D721Med (cell line): Measurements from ENCODE around the gene IZUMO1.

Experiments used
- DNase-seq: peaks from one replicate; pipeline ENCODE4 v3.0.0; 2011; ENCODE audit warnings: low spot score; ENCODE audit not compliant: insufficient read length
- FAIRE-seq: peaks from 2 replicates; lab custom pipeline; 2011; peaks lifted over from hg19 to GRCh38; lab: Jason Lieb, UNC
- TF ChIP-seq, protein P1 (sequence below): IDR thresholded peaks from 2 replicates; pipeline ENCODE4 v1.5.1; 2012; ENCODE audit warnings: mild to moderate bottlenecking, control low read depth; ENCODE audit not compliant: insufficient read depth; ENCODE audit errors: missing control alignments

The IZUMO1 gene

DNA sequence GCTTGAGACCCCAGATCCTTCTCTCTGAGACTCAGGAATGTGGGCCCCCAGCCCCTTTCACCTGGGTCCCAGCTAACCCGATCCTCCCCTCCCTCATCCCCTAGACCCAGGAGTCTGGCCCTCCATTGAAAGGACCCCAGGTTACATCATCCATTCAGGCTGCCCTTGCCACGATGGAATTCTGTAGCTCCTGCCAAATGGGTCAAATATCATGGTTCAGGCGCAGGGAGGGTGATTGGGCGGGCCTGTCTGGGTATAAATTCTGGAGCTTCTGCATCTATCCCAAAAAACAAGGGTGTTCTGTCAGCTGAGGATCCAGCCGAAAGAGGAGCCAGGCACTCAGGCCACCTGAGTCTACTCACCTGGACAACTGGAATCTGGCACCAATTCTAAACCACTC lies 9.1 kb upstream of the IZUMO1 start:
- no peak for FAIRE-seq
- TF ChIP-seq, protein P1, sequence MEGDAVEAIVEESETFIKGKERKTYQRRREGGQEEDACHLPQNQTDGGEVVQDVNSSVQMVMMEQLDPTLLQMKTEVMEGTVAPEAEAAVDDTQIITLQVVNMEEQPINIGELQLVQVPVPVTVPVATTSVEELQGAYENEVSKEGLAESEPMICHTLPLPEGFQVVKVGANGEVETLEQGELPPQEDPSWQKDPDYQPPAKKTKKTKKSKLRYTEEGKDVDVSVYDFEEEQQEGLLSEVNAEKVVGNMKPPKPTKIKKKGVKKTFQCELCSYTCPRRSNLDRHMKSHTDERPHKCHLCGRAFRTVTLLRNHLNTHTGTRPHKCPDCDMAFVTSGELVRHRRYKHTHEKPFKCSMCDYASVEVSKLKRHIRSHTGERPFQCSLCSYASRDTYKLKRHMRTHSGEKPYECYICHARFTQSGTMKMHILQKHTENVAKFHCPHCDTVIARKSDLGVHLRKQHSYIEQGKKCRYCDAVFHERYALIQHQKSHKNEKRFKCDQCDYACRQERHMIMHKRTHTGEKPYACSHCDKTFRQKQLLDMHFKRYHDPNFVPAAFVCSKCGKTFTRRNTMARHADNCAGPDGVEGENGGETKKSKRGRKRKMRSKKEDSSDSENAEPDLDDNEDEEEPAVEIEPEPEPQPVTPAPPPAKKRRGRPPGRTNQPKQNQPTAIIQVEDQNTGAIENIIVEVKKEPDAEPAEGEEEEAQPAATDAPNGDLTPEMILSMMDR: no peak

DNA sequence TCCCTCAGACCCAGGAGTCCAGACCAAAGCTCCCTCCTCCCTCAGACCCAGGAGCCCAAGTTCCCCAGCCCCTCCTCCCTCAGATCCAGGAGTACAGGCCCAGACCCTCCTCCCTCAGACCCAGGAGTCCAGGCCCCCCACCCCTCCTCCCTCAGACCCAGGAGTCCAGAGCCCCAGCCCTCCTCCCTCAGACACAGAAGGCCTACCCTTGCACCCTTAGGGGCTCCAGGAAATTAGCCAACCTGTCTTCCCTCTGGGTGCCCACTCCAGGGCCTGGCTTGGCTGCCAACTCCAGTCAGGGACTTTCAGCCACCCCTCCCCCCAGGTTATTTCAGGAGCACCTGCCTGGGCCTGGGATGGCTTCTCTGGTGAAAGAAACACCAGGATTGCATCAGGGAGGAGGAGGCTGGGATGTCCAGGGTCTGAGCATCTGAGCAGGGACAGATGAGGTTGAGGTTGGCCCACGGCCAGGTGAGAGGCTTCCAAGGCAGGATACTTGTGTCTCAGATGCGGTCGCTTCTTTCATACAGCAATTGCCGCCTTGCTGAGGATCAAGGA lies 8.5 kb upstream of the IZUMO1 start, which contains the start of gene FGF21:
Gene FGF21 (plus strand): TSS at position 441 of the 558 bp plus-strand sequence. CDS start 713 bp downstream, outside the sequence.
- TF ChIP-seq, protein P1: no peak
- DNase-seq (no peak), FAIRE-seq (no peak)

More for the DNA sequence above, 9.1 kb upstream of the IZUMO1 start:
- DNase-seq: no peak

DNA sequence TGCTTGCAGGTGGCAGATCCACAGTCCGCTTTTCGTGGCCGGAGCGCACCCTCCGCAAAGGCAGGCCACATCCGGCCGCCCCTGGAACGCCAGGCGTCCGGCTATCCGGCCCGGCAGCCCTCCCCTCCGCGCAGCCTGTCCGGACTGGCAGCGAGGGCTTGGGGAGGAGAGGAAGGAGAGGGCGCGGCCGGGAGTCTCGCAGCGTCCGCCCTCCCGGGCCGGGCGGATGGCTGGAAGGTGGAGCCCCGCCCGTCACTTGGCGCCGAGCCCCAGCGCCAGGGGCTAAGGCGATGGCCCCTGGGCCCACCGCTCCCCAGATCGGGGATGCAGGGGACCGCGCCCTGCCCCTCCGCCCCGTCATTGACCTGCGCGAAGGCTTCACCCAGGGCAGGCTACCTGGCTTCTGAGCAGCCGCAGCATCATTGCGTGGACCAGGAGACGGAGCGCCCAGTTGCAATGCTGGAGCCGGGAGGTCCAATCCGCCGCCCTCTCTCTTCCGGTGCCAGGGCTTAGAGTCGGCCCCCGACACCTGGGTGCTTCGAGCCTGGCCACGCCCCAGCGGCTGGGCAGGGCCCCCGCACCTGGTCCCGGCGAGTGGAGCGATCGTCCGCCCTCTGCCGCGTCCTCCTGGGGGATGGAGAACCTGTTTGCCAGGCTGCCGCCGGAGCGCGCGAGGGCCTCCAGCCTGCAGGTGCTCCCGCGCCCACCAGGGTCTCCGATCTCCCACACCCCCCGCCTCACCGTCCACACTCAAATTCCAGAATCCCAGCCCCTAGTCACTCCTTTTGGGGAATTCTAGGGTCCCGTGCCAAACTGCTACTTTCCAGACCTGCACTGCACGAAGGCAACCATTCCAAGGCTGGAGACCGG lies 6.0 kb upstream of the IZUMO1 start, which contains the start of gene FUT1:
Gene FUT1 (minus strand): TSS at position 146 of the 870 bp plus-strand sequence. CDS start 1,360 bp downstream, outside the sequence.
- TF ChIP-seq, protein P1: no peak
- peak; percentile 74 for DNase-seq
- FAIRE-seq: no peak

DNA sequence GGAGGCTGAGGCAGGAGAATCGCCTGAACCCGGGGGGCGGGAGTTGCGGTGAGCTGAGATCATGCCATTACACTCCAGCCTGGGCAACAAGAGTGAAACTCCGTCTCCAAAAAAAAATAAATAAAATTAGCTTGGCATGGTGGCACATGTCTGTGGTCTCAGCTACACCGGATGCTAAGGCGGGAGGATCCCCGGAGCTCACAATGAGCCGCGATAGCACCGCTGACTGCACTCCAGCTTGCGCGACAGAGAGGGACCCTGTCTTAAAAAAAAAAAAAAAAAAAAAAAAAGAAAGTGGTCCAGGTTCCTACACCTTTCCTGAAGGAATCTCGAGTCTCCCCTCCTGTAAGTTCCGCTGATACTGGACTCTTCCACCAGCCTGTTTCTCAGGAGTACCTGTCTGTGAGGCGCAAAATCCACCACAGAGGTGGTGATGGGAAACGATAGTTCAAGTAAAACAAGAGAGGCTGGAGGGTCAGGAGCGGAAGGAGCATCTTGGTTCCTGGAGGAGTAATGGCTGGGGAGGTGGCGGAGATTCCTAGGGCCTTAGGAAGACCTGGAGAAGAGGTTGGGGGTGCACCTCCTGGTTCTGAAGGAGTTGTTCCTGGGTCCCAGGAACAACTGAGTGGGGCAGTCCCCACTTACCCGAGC lies 5.3 kb upstream of the IZUMO1 start:
- no peak for DNase-seq
- TF ChIP-seq, protein P1: no peak
- no peak for FAIRE-seq

DNA sequence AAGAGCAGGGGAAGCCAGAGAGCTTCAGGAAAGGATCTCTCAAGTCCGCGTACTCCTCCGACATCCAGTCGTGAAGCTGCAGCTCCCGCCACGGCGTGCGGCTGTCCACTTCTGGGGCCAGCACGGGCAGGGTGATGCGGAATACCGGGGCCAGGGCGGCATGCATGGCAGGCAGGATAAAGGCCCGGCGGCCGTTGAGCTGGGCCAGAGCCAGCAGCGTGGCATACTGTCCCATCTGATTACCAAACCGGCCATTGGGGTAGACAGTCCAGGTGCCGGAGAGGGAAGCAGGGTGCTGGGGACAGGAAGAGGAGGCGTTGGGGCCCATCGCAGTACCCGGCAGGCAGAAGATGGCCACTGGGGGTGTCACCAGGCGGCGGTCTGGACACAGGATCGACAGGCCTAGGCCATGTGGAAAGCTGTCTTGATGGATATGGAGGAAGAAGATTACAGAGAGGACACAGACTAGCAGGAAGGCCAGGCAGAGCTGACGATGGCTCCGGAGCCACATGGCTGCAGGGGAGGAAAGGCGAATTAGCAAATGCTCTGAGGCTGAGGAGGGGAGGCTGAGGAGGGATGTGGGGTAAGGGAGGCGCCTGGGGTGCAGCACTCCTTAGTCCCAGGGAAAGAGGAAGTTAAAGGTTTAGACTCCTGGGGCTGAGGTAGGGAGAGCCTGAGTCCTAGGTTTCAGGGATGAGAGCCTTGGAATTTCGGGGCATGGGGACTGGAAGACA lies 4.2 kb upstream of the IZUMO1 start:
- FAIRE-seq: no peak
- TF ChIP-seq, protein P1: no peak
- DNase-seq: no peak

DNA sequence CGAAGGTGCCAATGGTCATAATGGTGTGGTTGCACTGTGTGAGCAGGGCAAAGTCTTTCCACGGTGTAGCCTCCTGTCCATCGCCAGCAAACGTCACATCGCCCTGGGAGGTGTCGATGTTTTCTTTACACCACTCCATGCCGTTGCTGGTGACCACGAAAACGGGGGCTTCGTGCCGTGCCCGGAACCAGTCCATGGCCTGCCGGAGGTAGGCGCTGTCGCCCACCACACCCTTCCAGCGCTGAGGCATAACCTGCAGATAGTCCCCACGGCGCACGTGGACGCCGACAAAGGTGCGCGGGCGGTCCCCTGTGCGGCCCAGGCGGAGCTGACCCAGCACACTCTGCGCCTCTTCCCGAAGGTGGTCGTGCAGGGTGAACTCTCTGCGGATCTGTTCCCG lies 3.6 kb upstream of the IZUMO1 start:
- TF ChIP-seq, protein P1: no peak
- DNase-seq (no peak), FAIRE-seq (no peak)
